Retinal pigment epithelial cell (primary cell): ENCODE data around the gene CACNA2D3.

Experiments used
- DNase-seq: peaks from one replicate; pipeline ENCODE4 v3.0.0-alpha.2; 2010; ENCODE audit warnings: low read depth
- H3K4me3 ChIP-seq: 2 replicates; pipeline ENCODE4 v1.5.1; 2011; ENCODE audit warnings: mild to moderate bottlenecking, low read length, control low read depth, moderate library complexity
- CTCF ChIP-seq: conservative IDR thresholded peaks from 2 replicates; pipeline ENCODE4 v1.5.1; 2011; ENCODE audit warnings: low read depth, low read length, control low read depth, inconsistent platforms

Gene CACNA2D3

GRCh38 chr3:54357301-54357700 is 234.9 kb downstream of the CACNA2D3 start:
- DNase-seq = no peak
- no peak for TF ChIP-seq CTCF
- no peak overlapping the region for H3K4me3 ChIP-seq

DNA sequence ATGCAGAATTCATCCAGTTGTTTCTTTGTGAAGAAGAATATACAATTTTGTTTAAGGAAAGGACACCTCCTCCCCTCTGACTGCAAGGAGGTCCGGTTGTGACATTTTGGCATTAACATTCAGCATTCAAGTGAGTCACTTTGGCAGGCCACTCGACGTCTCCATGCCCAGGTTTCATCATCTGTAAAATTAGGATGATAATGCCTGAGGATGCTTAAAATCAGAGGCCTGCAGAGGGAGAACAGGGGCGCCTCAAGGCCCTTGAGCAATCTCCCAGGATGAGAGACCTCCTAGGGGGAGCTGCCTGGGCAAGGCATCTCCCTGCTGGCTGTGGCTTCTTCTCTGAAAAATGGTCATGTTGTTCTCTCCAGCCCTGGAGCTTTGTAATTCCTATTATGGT is 236.0 kb downstream of the CACNA2D3 start:
- no peak overlapping the region for H3K4me3 ChIP-seq
- no peak for DNase-seq
- no peak for TF ChIP-seq CTCF

GRCh38 chr3:54358969-54359694 is 236.8 kb downstream of the CACNA2D3 start:
- TF ChIP-seq CTCF = no peak
- no peak for DNase-seq
- H3K4me3 ChIP-seq = no peak overlapping the region

- no peak for TF ChIP-seq CTCF
- no peak overlapping the region for H3K4me3 ChIP-seq
- no peak for DNase-seq
Observed at GRCh38 chr3:54360320-54360719, 238.0 kb downstream of the CACNA2D3 start.

DNA sequence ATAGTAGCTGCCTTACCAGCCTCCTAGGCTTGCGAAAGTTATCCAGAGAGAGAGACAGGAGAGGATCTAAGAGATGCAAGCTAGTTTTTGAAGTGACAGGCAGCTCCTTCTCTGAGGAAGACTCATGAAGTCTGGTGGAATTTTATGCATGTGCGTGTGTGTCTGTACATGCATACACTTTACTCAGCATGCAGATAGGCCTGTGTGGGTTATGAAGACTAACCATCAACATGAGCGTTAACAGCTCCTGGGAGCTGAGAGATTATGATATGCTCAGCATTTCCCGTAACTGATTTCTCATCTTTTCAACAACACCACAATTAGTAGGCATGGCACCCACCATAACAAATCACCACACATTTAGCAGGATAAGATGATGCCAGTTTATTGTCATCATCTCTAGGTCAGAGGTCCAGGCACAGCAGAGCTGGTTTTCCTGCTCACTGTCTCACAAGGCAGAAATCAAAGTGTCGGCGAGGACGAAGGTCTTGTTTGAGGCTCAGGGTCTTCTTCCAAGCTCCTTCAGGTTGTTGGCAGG is 239.5 kb downstream of the CACNA2D3 start:
- TF ChIP-seq CTCF = no peak
- no peak for DNase-seq

GRCh38 chr3:54366007-54366750 is 243.8 kb downstream of the CACNA2D3 start:
- no peak overlapping the region for H3K4me3 ChIP-seq
- no peak for TF ChIP-seq CTCF
- no peak for DNase-seq

More for the DNA sequence above, 239.5 kb downstream of the CACNA2D3 start:
- no peak overlapping the region for H3K4me3 ChIP-seq
